OCI-M1 (cell line): ENCODE results near the gene LPCAT1.
"Not testable (repeated sequence)": the region's sequence is repeated elsewhere in the genome, so short reads cannot be mapped to it uniquely, and the experiment has no call there.

Source experiments
- DNase-seq: peaks from one replicate; lab custom pipeline; 2025; lab: John Stamatoyannopoulos, UW

LPCAT1 gene

DNA sequence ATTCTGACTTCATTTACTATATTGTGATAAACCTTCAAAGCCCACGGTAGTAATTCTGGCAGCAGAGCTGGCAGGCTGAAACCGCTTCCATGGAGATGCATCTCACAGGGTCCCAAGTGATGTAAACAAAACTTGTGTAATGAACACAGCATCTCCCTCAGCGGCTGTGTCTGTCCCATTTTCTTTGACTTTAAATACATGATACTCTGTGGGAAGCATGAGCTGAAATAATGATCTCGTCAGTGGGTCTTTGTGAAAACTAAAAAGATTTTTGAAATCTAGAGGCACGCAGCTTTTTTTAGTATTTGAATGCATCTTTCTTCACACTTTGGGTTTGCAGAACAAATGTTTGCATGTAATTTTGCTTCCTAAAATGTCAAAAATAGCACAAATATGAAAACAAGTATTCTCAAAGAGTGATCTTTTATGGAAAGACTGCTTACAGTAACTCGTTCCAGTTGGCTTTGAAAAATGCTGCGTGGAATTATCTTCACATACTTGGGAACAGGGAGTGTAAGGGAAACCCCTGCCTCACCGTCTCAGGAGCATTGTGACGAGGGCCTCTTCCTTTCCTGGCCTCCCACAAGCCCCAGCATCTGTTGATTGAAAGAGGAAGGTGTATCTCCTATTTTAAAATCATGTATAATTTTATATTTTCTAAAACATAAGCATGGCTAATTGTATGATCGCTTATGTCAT is 18.1 kb upstream of the LPCAT1 start:
- DNase-seq: no peak

DNA sequence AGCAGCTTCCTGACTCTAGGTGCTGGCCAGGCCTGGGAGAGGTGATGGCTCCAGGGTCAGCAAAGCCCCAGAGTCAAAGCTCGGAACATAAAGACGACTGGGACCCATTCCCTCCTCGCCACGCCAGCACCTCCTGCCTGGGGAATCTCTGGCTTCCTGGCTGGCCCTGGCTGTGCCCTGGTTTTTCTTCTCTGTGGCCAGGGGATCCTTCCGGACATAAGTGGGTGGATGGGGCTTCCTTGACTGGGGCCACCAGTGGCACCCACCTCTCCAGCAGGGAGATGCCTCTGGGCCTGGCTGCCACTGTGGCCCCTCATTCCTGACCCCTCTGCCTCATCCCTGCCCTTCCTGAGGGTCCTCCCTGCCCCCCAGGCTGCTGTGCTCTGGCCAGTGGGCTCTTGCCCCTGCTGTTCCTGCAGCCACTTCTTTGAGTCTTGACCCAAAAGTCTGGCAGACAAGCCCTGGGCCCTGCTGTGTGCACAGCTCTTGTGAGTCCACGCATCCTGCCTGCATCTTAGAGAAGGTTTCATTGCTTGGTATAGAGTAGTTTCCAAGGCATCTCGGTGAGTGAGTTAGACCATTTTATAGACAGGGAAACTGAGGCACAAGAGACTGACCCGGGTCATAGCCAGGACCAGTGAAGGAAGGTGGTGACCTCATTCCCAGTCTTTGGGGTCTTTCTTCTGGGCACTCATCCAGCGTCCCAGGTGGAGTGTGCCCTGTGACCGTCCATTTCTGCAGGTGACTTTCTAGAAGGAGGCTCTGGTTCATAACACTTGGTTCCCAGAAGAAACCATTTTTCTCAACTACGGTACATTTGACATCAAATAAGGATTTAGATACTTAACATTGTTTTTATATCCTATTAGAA is 17.3 kb upstream of the LPCAT1 start:
- no peak for DNase-seq

DNA sequence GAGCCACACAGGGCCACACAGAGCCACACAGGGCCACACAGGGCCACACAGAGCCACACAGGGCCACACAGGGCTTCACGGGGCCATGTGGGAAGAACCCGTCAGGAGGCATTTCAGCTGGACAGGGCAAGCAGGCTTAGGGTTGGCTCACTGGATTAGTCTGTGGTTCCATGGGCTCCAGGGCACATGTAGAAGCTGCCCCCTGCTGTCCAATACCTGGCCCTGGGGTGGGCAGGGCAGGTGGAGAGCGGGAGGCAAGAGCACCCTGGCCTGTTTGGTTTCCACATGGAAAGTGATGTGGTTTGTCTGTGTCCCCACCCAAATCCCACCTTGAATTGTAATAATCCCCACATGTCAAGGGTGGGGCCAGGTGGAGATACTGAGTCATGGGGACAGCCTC is 16.4 kb upstream of the LPCAT1 start:
- no peak for DNase-seq

DNA sequence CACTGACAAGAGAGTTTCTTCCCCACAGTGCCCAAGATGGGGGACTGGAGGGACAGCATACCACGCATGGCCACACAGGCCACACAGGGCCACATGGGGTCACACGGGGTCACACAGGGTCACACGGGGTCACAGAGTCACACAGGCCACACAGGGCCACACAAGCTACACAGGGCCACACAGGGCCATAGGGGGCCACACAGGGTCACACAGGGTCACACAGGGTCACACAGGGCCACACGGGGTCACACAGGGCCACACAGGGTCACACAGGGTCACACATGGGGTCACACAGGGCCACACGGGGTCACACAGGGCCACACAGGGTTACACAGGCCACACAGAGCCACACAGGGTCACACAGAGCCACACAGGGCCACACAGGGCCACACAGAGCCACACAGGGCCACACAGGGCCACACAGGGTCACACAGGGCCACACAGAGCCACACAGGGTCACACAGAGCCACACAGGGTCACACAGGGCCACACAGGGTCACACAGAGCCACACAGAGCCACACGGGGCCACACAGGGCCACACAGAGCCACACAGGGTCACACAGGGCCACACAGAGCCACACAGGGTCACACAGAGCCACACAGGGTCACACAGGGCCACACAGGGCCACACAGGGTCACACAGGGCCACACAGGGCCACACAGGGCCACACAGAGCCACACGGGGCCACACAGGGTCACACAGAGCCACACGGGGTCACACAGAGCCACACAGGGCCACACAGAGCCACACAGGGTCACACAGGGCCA is 15.8 kb upstream of the LPCAT1 start:
- DNase-seq: not testable (repeated sequence)

DNA sequence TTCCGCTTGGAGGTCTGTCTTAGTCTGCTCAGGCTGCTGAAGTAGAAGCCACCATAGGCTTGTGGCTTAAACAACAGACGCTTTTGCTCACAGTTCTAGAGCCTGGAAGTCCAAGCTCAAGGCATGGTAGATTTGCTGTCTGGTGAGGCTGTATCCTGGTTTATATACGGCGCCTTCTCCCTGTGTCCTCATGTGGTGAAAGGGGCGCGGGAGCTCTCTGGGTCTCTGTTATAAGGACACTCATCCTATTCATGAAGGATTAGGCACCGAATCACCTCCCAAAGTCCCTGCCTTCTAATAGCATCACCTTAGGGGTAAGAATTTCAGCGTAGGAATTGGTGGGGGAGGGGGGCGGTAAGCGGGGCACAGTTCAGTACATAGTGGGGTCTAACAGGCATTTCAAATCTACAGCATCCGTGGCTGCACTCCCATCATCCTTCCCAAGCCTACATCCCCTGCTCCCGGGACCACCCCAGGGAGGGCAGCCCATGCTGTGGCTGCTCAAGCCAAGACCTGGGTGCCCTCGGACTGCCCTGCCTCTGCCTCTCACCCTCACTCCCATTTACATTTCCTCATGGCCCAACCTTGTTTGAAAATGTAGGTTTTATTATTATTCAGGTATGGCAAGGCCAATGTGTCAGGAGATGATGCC is 15.1 kb upstream of the LPCAT1 start:
- DNase-seq: no peak

DNA sequence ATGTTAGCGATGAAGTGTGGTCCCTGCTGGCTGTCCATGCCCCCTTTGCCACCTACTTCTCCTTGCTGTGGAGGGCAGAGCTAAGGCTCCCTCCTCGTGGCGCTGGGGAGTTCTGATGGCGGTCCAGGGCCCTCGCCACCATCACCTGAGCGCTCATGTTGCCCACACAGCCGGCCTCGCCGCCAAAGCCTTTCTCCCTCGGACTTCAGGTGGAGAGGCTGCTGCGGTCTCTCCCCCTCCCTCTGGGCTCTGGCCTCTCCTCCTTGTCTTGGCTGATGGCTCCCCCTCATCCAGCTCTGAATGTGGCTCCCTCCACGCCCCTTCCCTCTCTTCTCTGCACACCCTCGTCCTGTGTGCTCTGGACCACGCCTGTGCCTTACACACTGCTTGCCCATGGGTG is 14.5 kb upstream of the LPCAT1 start:
- no peak for DNase-seq

DNA sequence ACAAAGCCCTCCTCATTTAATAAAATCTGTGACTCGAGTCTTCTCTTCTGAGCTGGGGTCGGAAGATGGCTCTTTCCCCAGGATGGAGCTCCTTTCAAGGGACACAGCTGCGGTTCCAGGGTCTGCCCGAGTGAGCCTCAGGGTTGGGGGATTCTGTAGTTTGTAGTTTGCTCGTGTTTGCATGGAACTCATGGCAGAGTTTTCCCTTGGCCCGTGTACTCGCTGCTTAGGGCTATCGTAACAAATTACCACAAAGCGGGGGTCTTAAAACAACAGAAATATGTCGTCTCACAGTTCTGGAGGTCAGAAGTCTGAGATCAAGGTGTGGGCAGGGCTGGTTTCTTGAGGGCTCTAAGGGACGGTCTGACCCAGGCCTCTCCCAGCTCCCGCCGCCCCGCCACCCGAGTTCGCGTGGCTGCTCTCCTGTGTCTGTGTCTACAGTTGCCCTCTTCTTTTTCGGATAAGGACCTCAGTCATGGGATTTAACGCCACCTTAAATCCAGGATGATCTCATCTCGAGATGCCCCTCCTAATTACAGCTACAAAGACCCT is 13.9 kb upstream of the LPCAT1 start:
- DNase-seq: no peak

DNA sequence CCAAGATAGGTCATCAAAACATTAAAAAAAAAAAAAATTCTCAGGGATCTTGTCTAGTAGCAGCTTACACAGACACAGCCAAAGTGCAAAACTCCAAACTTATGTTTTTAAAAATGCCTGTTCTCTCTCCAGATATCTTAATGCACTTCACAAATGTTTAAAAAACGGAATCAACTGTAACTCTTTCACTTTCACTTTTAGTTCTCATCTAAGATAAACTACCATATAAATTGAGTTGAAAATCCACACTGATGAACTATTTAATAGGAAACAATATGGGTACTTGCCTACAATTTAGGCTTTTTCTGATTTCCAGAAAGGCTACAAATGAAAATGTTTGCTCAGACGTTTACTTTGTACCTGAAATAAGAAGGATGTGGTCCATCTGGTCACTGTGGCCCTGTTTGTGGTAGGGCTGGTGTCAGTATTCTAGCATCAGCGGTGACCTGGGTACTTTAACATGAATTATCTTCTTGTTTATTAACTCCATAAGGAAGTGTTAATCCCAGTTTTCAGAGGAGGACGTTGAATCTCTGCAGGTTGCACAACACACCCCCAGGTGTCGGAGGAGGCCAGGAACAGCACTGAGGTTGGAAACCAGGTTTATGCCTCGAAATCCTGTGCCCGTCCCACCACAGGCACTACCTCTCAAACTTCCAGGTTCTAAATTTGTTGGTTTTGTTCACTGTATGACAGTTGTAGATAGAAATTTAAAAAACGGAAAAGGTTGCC is 13.3 kb upstream of the LPCAT1 start:
- DNase-seq: peak; percentile 81

DNA sequence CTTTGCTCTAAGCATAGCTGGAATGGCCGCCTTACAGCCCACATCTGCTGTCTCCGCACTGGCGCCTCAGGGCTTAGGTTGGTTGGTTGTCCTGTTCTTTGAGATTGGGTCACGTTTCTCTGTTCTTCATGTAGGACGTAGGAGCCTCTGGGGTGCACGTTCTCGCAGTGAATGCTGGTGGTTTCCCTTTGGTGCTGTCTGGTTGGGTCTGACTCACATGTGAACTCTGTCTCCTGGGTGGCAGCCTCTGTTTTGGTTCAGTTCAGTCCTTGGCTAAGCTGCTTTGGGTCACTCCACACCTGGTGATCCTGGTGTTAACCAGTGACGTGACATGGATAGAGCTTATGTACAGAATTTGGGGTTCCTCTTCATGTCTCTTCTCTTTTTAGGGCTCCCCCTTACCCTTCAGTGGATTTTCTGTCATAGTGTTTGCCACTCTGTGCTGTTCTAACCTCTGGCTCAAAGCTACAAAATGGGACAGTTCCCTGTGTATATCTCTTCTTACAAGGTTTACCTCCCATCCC is 12.6 kb upstream of the LPCAT1 start:
- no peak for DNase-seq

DNA sequence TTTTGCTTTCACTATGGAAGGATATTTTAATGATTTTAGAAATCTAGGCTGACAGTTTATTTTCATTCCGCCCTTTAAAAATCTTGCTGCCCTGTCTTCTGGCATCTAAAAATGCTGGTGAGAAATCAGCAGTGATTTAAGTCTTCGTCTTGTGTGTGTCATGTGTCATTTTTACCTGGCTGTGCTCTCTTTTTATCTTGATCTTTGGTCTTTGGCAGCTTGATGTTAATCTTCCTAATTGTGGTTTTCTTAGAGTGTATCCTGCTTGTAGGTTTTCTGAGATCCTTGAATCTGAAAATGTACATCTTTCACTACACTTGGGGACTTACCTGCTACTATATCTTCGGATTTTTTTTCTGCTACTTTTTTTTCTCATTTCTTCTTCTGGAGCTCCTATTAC is 11.9 kb upstream of the LPCAT1 start:
- DNase-seq: no peak

DNA sequence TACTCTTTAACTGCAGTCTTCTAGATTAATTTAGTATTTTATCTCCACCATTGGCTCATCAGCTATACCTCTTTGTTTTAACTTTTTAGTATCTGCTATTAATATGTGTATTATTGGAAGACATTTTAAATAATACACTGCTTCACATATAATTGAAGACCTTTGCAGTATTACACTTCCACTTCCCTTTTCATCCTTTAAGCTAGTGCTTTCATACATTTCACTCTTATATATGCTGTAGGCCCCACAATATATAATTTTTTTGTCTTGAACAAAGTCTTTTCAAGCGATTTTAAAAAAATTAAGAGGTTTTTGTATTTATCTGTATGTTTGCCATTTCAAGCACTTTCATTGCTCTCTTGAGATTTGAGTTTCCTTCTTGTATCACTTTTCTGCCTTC is 8.6 kb upstream of the LPCAT1 start:
- no peak for DNase-seq

DNA sequence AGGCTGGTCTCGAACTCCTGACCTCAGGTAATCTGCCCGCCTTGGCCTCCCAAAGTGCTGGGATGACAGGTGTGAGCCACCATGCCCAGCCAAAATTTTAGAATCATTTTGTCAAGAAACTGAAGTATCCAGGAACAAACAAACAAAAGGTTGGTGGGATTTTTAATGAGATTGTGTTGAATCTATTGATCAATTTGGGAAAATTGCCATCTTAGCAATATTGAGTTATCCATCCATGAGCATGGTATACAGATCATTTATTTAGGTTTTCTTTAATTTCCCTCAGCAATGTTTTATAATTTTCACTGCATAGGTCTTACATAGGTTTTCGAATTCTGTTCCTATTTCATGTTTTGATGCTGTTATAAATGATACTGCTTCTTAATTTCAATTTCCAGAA is 5.7 kb upstream of the LPCAT1 start:
- no peak for DNase-seq

DNA sequence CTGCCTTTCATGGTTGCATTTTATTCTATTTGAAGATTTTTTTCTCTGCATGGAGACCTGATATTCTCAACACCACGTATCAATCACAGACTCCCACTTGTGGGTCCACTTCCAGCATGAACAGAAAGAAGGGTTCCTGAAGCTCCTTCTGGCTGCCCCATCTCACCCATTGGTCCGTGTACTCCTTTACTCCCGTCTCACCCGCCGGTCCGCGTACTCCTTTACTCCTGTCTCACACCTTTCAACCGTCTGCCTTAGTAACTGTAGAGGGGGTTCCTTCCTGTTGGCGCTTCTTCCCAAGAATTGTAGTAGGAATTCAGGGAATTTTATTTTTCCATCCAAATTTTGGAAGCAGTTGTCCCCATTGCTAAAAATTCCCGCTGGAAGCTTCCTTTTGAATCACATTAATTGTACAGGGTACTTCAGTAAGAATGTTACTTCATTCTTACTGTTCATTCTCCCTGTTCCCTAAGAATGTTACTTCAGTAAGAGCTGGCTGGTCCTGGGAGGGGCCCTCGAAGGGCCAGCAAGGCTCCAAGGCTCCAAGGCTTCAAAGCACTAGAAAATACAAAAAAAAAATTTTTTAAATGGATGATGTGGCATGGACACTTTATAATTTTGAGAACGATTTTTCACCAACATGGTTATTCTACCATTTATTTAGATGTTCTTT is 3.9 kb upstream of the LPCAT1 start:
- DNase-seq: no peak

DNA sequence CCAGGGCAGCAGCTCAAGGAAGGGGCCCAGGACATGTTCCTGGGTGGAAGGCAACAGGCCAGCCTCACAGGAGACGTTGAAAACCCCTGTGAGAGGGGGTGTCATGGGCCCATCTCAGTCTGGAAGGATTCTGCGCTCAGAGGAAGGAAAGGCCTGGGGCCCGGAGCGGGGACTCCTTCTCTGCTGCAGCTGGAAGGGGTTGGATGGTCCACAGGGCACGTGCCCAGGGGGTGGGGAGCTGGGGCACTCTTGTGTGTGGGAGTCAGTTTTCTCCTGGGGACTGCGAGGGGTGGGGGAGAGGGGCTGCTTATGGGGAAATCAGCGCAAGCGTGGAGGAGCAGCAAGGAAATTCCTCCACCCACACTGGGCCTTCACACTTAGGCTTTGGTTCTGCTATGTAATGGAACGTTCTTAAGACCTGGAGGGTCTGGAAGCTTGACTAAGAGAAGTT is 2.9 kb upstream of the LPCAT1 start:
- no peak for DNase-seq

DNA sequence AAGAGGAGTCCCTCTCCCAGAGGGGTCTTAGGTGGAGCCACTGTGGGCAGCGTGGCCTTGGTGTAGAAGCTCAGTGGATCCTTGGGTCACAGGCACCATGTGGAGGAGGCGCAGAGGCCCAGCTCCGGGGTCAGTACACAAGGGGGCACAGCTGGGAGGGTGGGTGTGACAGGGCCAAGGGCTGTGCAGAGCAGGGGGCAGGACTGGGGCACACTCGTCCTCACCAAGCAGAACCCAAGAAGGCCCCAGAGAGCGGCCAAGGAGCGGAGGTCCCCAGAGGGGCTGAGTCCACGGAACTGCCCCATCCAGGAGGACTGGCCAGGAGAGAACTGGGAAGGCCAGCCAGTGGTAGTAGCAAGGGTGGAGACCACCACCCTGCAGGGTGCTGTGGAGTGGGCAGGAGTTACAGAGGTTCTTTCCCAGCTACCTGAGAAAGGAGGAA is 2.5 kb upstream of the LPCAT1 start:
- DNase-seq: no peak

DNA sequence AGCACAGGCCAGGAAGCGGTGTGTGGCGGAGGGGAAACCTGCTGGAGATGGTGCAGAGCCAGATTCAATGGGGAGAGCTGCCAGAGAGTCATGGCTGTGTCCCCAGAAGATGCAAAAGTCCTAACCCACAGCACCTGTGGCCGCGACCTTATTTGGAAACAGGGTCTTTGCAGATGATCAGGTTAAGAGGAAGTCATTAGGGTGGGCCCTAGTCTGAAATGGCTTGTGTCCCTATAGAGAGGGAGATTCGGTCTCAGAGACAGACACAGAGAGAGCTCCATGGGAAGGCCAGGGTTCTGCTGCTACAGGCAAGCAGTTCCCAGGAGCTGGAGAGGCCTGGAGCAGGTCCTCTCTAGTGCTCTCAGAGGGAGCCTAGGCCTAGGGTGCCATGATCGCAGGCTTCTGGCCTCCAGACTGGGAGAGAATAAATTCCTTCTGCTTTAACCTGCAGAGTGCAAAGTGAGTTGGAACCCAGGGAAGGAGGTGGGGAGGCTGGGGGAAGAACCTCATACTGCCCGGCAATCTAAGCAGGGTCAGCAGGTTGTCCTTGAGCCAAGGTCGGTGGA is 1.9 kb upstream of the LPCAT1 start:
- DNase-seq: no peak

DNA sequence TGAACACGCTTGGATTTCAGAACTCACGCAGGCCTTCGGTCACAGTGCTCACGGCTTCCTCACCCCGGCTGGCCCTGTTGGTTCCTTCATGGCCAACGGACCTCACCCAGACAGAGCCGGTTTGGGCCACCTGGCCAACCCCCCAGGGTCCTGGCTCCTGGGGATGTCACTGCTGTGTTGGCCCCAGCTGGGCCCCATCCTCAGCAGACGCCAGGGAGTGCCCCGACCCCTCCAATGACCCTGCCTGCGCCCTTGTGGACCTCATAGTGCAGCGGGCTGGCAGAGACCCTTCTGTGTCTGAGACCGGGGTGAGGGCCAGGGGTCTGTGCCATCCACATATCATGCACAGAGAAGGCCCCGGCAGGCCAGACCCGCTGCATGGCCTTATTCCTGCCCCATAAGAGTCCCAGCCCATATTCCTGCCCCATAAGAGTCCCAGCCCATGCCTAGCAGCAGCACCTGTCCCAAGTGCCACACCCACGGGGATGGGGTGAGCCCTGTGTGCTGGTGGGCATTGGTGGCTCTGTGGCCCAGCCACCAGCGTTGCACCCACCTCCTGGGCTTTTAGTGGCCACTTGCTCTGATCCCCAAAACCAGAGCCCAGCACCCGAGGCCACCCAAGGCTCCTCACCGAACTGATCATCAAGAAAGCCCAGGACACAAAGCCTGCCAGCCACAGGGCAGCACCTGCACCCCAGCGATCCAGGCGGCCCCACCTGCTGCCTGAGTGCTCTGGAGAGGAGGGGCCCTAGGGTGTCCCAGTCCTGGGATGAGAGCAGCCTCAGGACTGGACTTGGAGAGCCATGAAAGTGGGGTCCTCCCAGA is 1.3 kb upstream of the LPCAT1 start:
- no peak for DNase-seq

DNA sequence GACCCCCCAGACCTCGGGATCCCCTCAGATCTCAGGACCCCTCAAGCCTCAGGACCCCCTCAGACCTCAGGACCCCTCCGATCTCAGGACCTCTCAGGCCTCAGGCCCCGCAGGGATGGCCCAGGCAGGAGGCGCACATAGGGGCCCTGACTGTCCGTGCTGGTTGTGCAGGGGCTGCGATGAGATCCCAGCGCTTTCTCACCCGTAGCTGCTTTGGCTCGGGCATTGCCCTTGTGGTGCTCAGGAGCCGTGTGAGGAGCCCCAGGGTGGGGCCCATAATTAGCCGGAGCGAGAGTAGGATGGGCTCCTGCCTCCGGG is 680 bp upstream of the LPCAT1 start:
- no peak for DNase-seq

DNA sequence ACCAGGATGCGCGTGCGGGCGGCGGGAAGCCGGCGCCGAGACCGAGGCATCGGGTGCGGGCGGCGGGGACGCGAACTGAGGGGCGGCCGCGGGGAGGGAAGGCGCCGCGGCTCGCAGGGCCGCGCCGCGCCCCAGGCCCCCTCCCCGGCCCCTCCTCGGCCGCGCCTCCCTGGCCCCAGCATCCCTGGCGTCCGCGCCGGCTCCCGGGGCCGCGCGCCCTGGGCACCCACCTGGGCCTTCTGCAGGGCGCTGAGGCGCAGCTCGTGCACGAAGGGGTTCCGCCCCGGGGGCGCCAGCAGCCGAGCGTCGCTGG is 324 bp downstream of the LPCAT1 start:
- no peak for DNase-seq
